NCI-H1694 treated with DMSO at 0.1 percent for 48 hours (cell line): Measurements from ENCODE around the gene ZNF474.
A peak's percentile ranks its signal among the peaks of the same experiment; 100 is the strongest.

Source experiments
- DNase-seq: peaks from one replicate; lab custom pipeline; 2025; lab: John Stamatoyannopoulos, UW

ZNF474 gene

GRCh38 chr5:122180863-122181548 is 51.7 kb downstream of the ZNF474 start:
- no peak for DNase-seq

GRCh38 chr5:122181863-122182262 is 52.5 kb downstream of the ZNF474 start:
- DNase-seq: no peak

- peak; percentile 19 for DNase-seq
Observed at GRCh38 chr5:122182491-122182921, 53.2 kb downstream of the ZNF474 start.

GRCh38 chr5:122183098-122183787 is 53.9 kb downstream of the ZNF474 start:
- no peak for DNase-seq

- no peak for DNase-seq
Observed at GRCh38 chr5:122183788-122184170, 54.4 kb downstream of the ZNF474 start.

GRCh38 chr5:122184676-122185255 is 55.4 kb downstream of the ZNF474 start:
- DNase-seq: no peak

- DNase-seq: no peak
Observed at GRCh38 chr5:122187426-122187825, 58.1 kb downstream of the ZNF474 start.

- DNase-seq: no peak
Observed at GRCh38 chr5:122190156-122190555, 60.8 kb downstream of the ZNF474 start.

- DNase-seq: peak; percentile 77
Observed at GRCh38 chr5:122192497-122193496, 63.5 kb downstream of the ZNF474 start.

- DNase-seq: peak; percentile 83
Observed at GRCh38 chr5:122195802-122196394, 66.6 kb downstream of the ZNF474 start.

GRCh38 chr5:122199146-122199545 is 69.8 kb downstream of the ZNF474 start:
- DNase-seq: no peak

GRCh38 chr5:122200450-122200849 is 71.1 kb downstream of the ZNF474 start:
- no peak for DNase-seq

- DNase-seq: no peak
Observed at GRCh38 chr5:122200865-122201264, 71.5 kb downstream of the ZNF474 start.

GRCh38 chr5:122201365-122201764 is 72.0 kb downstream of the ZNF474 start:
- DNase-seq: no peak

- no peak for DNase-seq
Observed at GRCh38 chr5:122202952-122203351, 73.6 kb downstream of the ZNF474 start.
